Measurements from ENCODE around the gene RPL10A. TPM values are rescaled to one million over a fixed set of nuclear protein-coding genes. Genes with fewer than 3 reads are reported as not detected.

The RPL10A gene
- total and polyA plus RNA-seq, 2 of the 8 experiments (the other 6 are each of a cell fraction or from before 2014, with no cell fraction given): 1,893 to 2,948 TPM

GRCh38 chr6:35496036-35496840 is 28.0 kb downstream of the RPL10A start (continued):
- TF ChIP-seq SIN3A (conservative IDR thresholded peaks at IDR 0.05 in 1 of 2, IDR thresholded peaks at IDR 0.05 in 1 of 2; ENCODE audit: low read depth in 1 of 2, low read length in 2 of 2) (peak; percentile 52 to 62; a peak in 2 of 4 replicates), CHD7 (IDR thresholded peaks at IDR 0.05; ENCODE audit: insufficient replicate concordance, low read length) (no peak), SAP30 (IDR thresholded peaks at IDR 0.05; ENCODE audit: insufficient read depth, insufficient replicate concordance, low read length) (peak; percentile 28), TAF7 (optimal IDR thresholded peaks at IDR 0.05; ENCODE audit: borderline replicate concordance, low read depth, low read length) (no peak)

All from H1 (cell line).